Right atrium auricular region (tissue), 2 donors: ENCODE measurements around the gene GALNT18. TPM values are rescaled to one million over a fixed set of nuclear protein-coding genes. Genes with fewer than 3 reads are reported as not detected.

Source experiments
- DNase-seq: peaks from one replicate; pipeline ENCODE4 v3.0.0-alpha.2; 2019; ENCODE audit warnings: low spot score
- H3K27ac ChIP-seq, 2 donors: fragments of 200-600 bp; sonication (generic); 1 replicate in 1 of 2; 2 replicates in 1 of 2; pipeline ENCODE4 v1.5.1; 2016 to 2019
- H3K27me3 ChIP-seq, 2 donors: fragments of 200-600 bp; sonication (generic); one replicate each; pipeline versions ENCODE4 v1.5.1 to v1.6.0; 2017 to 2019
- H3K36me3 ChIP-seq: fragments of 200-600 bp; sonication (generic); one replicate; pipeline ENCODE4 v1.5.1; 2016
- H3K4me1 ChIP-seq, 2 donors: fragments of 200-600 bp; sonication (generic); one replicate each; pipeline versions ENCODE4 v1.5.1 to v1.6.0; 2017 to 2019
- H3K4me3 ChIP-seq, 2 donors: fragments of 200-600 bp; sonication (generic); 1 replicate in 1 of 2; 2 replicates in 1 of 2; pipeline ENCODE4 v1.5.1; 2017 to 2019; ENCODE audit warnings: mild to moderate bottlenecking in 1 of 2, moderate library complexity in 1 of 2
- H3K9me3 ChIP-seq, 2 donors: fragments of 200-600 bp; sonication (generic); one replicate each; pipeline ENCODE4 v1.5.1; 2019
- total RNA-seq, 2 donors: library from RNA; depleted of rRNA; stranded (reverse); fragments of >200 nt; gene quantifications; one replicate each; pipeline ENCODE4 v1.1.0, GENCODE V29; 2016
- TF ChIP-seq, protein P1 (sequence below), 2 donors: fragments of 200-600 bp; sonication (generic); IDR thresholded peaks; one replicate each; pipeline ENCODE4 v1.5.1; 2019; ENCODE audit warnings: antibody characterized with exemption in 2 of 2

GALNT18 gene
- total RNA-seq, 2 donors from 2014 or later, result 22.2 to 26.8 TPM

DNA sequence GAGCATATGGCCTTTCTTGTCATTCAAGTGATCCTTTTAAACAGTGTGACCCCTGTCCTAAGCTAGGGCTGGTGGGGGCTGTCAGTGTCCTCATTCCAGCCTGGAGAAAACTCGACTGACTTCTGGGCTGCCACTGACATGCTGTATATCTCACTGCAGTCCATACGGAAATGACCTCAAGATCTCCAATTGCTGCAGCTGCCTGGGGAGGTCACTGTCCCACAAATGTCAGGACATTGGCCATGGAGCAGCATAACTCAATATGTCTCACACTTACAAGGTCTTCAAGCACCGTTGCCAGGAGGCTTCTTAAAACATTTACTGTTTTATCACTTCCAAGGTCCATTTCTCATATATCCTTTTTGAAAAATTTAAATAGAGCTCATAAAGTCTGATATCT lies 240.9 kb downstream of the GALNT18 start:
- Histone ChIP-seq H3K9me3 (no peaks in the 10 kb centered on the region), H3K4me1 (no peaks in the 10 kb centered on the region), H3K36me3 (no peaks in the 10 kb centered on the region), H3K27me3 (no peaks in the 10 kb centered on the region), H3K27ac (no peak overlapping the region), H3K4me3 (no peak overlapping the region)
- DNase-seq, result no peak
- TF ChIP-seq, protein P1, sequence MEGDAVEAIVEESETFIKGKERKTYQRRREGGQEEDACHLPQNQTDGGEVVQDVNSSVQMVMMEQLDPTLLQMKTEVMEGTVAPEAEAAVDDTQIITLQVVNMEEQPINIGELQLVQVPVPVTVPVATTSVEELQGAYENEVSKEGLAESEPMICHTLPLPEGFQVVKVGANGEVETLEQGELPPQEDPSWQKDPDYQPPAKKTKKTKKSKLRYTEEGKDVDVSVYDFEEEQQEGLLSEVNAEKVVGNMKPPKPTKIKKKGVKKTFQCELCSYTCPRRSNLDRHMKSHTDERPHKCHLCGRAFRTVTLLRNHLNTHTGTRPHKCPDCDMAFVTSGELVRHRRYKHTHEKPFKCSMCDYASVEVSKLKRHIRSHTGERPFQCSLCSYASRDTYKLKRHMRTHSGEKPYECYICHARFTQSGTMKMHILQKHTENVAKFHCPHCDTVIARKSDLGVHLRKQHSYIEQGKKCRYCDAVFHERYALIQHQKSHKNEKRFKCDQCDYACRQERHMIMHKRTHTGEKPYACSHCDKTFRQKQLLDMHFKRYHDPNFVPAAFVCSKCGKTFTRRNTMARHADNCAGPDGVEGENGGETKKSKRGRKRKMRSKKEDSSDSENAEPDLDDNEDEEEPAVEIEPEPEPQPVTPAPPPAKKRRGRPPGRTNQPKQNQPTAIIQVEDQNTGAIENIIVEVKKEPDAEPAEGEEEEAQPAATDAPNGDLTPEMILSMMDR (IDR thresholded peaks at IDR 0.05), result no peak

DNA sequence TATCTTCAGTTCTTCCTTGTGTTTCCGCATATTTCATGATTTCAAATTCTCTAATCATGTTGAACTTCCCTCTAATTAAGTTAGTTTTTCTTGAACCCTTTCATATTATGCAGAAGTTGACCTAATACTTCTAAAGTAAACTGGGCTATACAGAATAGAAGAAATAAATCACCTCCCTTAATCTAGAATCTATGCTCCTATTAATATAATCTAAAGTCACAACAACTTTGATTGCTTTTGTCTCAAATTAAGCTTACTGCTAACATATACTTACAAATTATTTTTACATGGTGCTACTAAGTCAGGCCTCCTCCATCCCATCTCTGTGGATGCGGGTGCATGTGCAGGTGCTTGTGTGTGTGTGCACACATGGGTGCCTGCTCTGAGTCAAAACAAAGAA lies 241.5 kb downstream of the GALNT18 start:
- H3K4me3 ChIP-seq, result no peak overlapping the region
- H3K4me1 ChIP-seq, result no peaks in the 10 kb centered on the region
- TF ChIP-seq, protein P1 (IDR thresholded peaks at IDR 0.05), result no peak
- no peaks in the 10 kb centered on the region for H3K9me3 ChIP-seq
- H3K36me3 ChIP-seq, result no peaks in the 10 kb centered on the region
- no peaks in the 10 kb centered on the region for H3K27me3 ChIP-seq
- no peak for DNase-seq
- H3K27ac ChIP-seq, result no peak overlapping the region

- Histone ChIP-seq H3K9me3 (no peaks in the 10 kb centered on the region), H3K27ac (no peak overlapping the region), H3K4me3 (no peak overlapping the region), H3K27me3 (no peaks in the 10 kb centered on the region), H3K36me3 (no peaks in the 10 kb centered on the region), H3K4me1 (no peaks in the 10 kb centered on the region)
- DNase-seq, result no peak
- TF ChIP-seq, protein P1 (IDR thresholded peaks at IDR 0.05), result no peak
Measured at GRCh38 chr11:11379661-11380060, 242.1 kb downstream of the GALNT18 start.

DNA sequence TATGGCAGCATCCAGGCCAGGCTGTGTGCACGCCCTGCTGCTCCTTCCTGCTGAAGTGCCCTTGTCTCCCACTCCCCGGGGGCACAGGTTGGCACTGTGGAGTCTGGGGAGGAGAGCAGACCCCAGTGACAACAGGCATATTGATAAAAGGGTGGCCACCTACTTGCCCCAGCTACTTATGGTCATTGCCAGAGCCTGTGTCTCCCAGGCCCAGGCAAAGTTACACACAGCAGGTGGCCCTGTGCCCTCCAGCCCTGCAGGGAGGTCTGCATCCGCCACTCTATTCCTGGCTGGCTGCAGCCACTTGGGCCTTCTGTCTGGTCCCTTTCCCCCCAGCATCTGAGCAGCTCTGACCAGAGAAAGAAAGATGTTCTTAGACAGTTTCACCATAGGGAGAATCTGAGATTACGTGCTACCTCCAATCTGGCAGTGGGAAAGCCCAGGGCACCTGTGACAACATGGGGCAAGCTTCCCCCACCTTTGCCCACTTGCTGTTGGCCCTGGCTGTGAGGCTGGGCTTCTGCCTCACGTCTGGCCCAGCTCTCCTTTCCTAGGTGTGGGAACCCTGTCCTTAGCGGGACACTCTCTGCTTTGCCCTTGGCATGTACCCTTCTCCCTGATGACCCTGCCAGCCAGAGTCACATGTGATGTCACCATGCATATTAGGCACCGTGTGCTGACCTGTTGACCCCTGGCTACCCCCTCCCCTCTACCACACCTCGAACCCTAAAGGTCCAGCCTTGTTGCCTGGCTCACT lies 243.4 kb downstream of the GALNT18 start:
- H3K4me3 ChIP-seq, result no peak overlapping the region
- no peaks in the 10 kb centered on the region for H3K9me3 ChIP-seq
- TF ChIP-seq, protein P1 (IDR thresholded peaks at IDR 0.05), result no peak
- H3K4me1 ChIP-seq, result no peaks in the 10 kb centered on the region
- H3K27ac ChIP-seq, result no peak overlapping the region
- DNase-seq, result no peak
- no peaks in the 10 kb centered on the region for H3K27me3 ChIP-seq
- H3K36me3 ChIP-seq, result no peaks in the 10 kb centered on the region

DNA sequence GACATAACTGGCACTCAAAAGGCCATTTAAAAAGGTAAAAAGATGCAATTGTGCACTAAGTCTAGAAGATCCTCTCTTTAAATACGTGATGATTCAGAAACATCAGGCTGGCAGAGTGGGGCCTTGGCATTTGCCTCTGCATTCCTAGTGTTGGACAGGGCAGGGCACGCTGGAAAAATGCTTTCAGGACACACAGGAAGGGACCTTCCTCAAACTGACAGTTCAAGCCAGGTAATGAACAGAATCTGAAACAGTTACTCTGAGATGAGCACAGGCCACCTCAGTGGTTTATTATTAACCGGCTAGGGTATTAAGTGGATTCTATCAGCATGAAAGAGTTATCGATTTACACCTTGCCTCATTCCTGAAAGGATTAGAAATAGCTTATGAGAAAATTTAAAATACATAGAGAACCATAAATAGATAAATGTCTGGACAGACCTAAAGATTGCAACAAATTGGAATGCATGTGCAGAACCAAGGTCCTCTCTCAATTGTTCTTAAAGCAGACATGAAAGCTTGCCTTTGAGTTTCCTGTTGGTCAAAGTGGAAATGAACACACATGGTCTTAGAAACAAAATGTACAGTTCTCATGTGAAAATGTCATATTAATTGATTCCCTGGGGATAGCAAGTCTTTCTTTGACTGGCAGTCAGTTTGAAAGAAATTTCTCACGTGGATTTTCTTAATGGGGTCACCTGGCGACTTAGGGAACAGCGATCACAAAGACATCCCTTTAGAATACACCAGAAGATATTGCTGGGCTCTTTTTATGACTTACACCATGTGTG lies 247.3 kb downstream of the GALNT18 start:
- H3K4me3 ChIP-seq, result no peak overlapping the region
- no peaks in the 10 kb centered on the region for H3K36me3 ChIP-seq
- H3K27me3 ChIP-seq, result no peaks in the 10 kb centered on the region
- DNase-seq, result no peak
- H3K9me3 ChIP-seq, result no peaks in the 10 kb centered on the region
- peaks cover 0 to 10% of the 10 kb centered on the region in 2 donors for H3K4me1 ChIP-seq
- H3K27ac ChIP-seq, result no peak overlapping the region
- TF ChIP-seq, protein P1 (IDR thresholded peaks at IDR 0.05), result no peak
